Activated CD4-positive, alpha-beta memory T cell treated with anti-CD3 and anti-CD28 coated beads for 36 hours (primary cell): ENCODE measurements around the gene CAMP. TPM values are rescaled to one million over a fixed set of nuclear protein-coding genes. Genes with fewer than 3 reads are reported as not detected.

Source experiments
- CTCF ChIA-PET: fragments of 350-600 bp; sonication (Branson Sonifier 250); formaldehyde crosslinking; loops from one replicate; lab custom pipeline; 2021; ENCODE audit warnings: antibody characterized with exemption, inconsistent platforms; lab: Charles Lee
- POLR2A ChIA-PET: fragments of 350-600 bp; sonication (Branson Sonifier 250); formaldehyde crosslinking; loops from one replicate; lab custom pipeline; 2021; ENCODE audit warnings: antibody characterized with exemption; lab: Charles Lee
- DNase-seq: peaks from one replicate; pipeline ENCODE4 v3.0.0-alpha.2; 2020
- H3K27ac Mint-ChIP-seq: one replicate; pipeline ENCODE4 v1.8.0; 2021; ENCODE audit warnings: mixed read lengths
- H3K27me3 Mint-ChIP-seq: one replicate; pipeline ENCODE4 v1.8.0; 2021; ENCODE audit warnings: mixed read lengths
- H3K36me3 Mint-ChIP-seq: one replicate; pipeline ENCODE4 v1.8.0; 2021; ENCODE audit warnings: mixed read lengths
- H3K4me1 Mint-ChIP-seq: one replicate; pipeline ENCODE4 v1.8.0; 2021; ENCODE audit warnings: low read depth, mixed read lengths
- H3K4me3 Mint-ChIP-seq: one replicate; pipeline ENCODE4 v1.8.0; 2021; ENCODE audit warnings: mild to moderate bottlenecking, mixed read lengths
- H3K9me3 Mint-ChIP-seq: one replicate; pipeline ENCODE4 v1.8.0; 2021; ENCODE audit warnings: mixed read lengths
- intact Hi-C: fragments of 100-400 bp; cut with micrococcal nuclease; formaldehyde crosslinking; loops from one replicate; pipeline ENCODE4 v1.15.1; 2023
- total RNA-seq, 2 experiments: library from RNA; stranded (reverse); gene quantifications; one replicate each; pipeline ENCODE4 v1.2.3, GENCODE V29; 2021

CAMP gene
- total RNA-seq, 2 experiments from 2014 or later = not detected

GRCh38 chr3:48240000-48240963 is 17.0 kb downstream of the CAMP start:
- peak overlapping the region; percentile 92 for H3K27ac Mint-ChIP-seq
- no peak for DNase-seq
- POLR2A ChIA-PET = interaction anchor here (0.8 to 2.7 kb wide), 5 partner anchors 11 to 233 kb away, joined by 3 to 34 read pairs (median 11); partner anchors contain the start of genes CCDC51 and TMA7
- no peaks in the 10 kb centered on the region for H3K36me3 Mint-ChIP-seq
- intact Hi-C loops = no loop called here
- no peaks in the 10 kb centered on the region for H3K27me3 Mint-ChIP-seq
- peak overlapping the region; percentile 88 for H3K4me3 Mint-ChIP-seq
- H3K9me3 Mint-ChIP-seq = no peaks in the 10 kb centered on the region
- CTCF ChIA-PET = interaction anchor here (0.6 to 5.0 kb wide), 11 partner anchors 27 to 395 kb away, joined by 3 to 27 read pairs (median 5); partner anchors contain the start of genes CCDC51, SLC26A6 and TMA7
- H3K4me1 Mint-ChIP-seq = peaks cover 20% of the 10 kb centered on the region

GRCh38 chr3:48241796-48242455 is 18.6 kb downstream of the CAMP start:
- H3K36me3 Mint-ChIP-seq = no peaks in the 10 kb centered on the region
- no peaks in the 10 kb centered on the region for H3K27me3 Mint-ChIP-seq
- H3K4me3 Mint-ChIP-seq = peak overlapping the region; percentile 88

GRCh38 chr3:48243886-48244285 is 20.6 kb downstream of the CAMP start:
- no peak for DNase-seq
- no peak overlapping the region for H3K4me3 Mint-ChIP-seq
- ChIA-PET POLR2A (interaction anchor here (1.3 kb wide), 1 partner anchor 25 kb away, joined by 6 read pairs; no protein-coding TSS in a partner anchor), CTCF (interaction anchor here (1.1 to 5.0 kb wide), 3 partner anchors 25 to 192 kb away, joined by 3 to 26 read pairs (median 4); no protein-coding TSS in a partner anchor)
- H3K9me3 Mint-ChIP-seq = no peaks in the 10 kb centered on the region
- H3K27me3 Mint-ChIP-seq = no peaks in the 10 kb centered on the region
- peak overlapping the region; percentile 14 for H3K27ac Mint-ChIP-seq
- H3K36me3 Mint-ChIP-seq = peaks cover 7% of the 10 kb centered on the region
- H3K4me1 Mint-ChIP-seq = peaks cover 41% of the 10 kb centered on the region
- intact Hi-C loops = no loop called here

More at GRCh38 chr3:48241796-48242455, 18.6 kb downstream of the CAMP start:
- Mint-ChIP-seq H3K4me1 (peaks cover 24% of the 10 kb centered on the region), H3K27ac (peak overlapping the region; percentile 92), H3K9me3 (no peaks in the 10 kb centered on the region)
- DNase-seq = peak; percentile 50
- ChIA-PET CTCF (interaction anchor here (0.7 to 5.0 kb wide), 5 partner anchors 11 to 194 kb away, joined by 3 to 27 read pairs (median 4); no protein-coding TSS in a partner anchor), POLR2A (interaction anchor here (1.0 to 2.7 kb wide), 4 partner anchors 10 to 58 kb away, joined by 4 to 34 read pairs (median 11); no protein-coding TSS in a partner anchor)
- intact Hi-C loops = loop anchor here (1.0 kb wide), 4 partner anchors 26 to 198 kb away; partner anchors contain the start of genes CCDC51, CDC25A, NME6 and TMA7

GRCh38 chr3:48244461-48244860 is 21.2 kb downstream of the CAMP start:
- no peak overlapping the region for H3K27ac Mint-ChIP-seq
- intact Hi-C loops = no loop called here
- ChIA-PET POLR2A (interaction anchor here (1.1 to 1.3 kb wide), 2 partner anchors 24 to 56 kb away, joined by 3 to 6 read pairs; no protein-coding TSS in a partner anchor), CTCF (interaction anchor here (1.1 kb wide), 1 partner anchor 192 kb away, joined by 3 read pairs; no protein-coding TSS in a partner anchor)
- peaks cover 9% of the 10 kb centered on the region for H3K36me3 Mint-ChIP-seq
- H3K9me3 Mint-ChIP-seq = no peaks in the 10 kb centered on the region
- peaks cover 41% of the 10 kb centered on the region for H3K4me1 Mint-ChIP-seq
- no peak for DNase-seq
- H3K27me3 Mint-ChIP-seq = no peaks in the 10 kb centered on the region
- H3K4me3 Mint-ChIP-seq = no peak overlapping the region

GRCh38 chr3:48245136-48245535 is 21.8 kb downstream of the CAMP start:
- no peaks in the 10 kb centered on the region for H3K9me3 Mint-ChIP-seq
- POLR2A ChIA-PET = interaction anchor here (1.1 kb wide), 1 partner anchor 55 kb away, joined by 3 read pairs; no protein-coding TSS in a partner anchor
- peaks cover 11% of the 10 kb centered on the region for H3K36me3 Mint-ChIP-seq
- intact Hi-C loops = no loop called here
- peaks cover 41% of the 10 kb centered on the region for H3K4me1 Mint-ChIP-seq
- no peaks in the 10 kb centered on the region for H3K27me3 Mint-ChIP-seq
- CTCF ChIA-PET = interaction anchor here (1.1 kb wide), 1 partner anchor 191 kb away, joined by 3 read pairs; no protein-coding TSS in a partner anchor
- H3K27ac Mint-ChIP-seq = peak overlapping the region; percentile 19
- DNase-seq = no peak
- H3K4me3 Mint-ChIP-seq = no peak overlapping the region

- intact Hi-C loops = no loop called here
- ChIA-PET CTCF (interaction anchor here (1.7 to 3.3 kb wide), 2 partner anchors 26 to 189 kb away, joined by 5 to 20 read pairs; no protein-coding TSS in a partner anchor), POLR2A (interaction anchor here (1.4 kb wide), 1 partner anchor 21 kb away, joined by 6 read pairs; no protein-coding TSS in a partner anchor)
- DNase-seq = peak; percentile 34
- Mint-ChIP-seq H3K36me3 (peaks cover 19% of the 10 kb centered on the region), H3K27me3 (no peaks in the 10 kb centered on the region), H3K4me3 (peak overlapping the region; percentile 27), H3K9me3 (no peaks in the 10 kb centered on the region), H3K4me1 (peaks cover 36% of the 10 kb centered on the region), H3K27ac (peak overlapping the region; percentile 90)
These were observed 24.1 kb downstream of the CAMP start for GRCh38 chr3:48247401-48247811.

- peak overlapping the region; percentile 64 for H3K27ac Mint-ChIP-seq
- ChIA-PET CTCF (interaction anchor here (0.6 to 3.3 kb wide), 3 partner anchors 25 to 454 kb away, joined by 4 to 20 read pairs (median 5); no protein-coding TSS in a partner anchor), POLR2A (no interaction called here)
- H3K4me1 Mint-ChIP-seq = peaks cover 33% of the 10 kb centered on the region
- DNase-seq = no peak
- intact Hi-C loops = no loop called here
- H3K27me3 Mint-ChIP-seq = no peaks in the 10 kb centered on the region
- no peaks in the 10 kb centered on the region for H3K9me3 Mint-ChIP-seq
- no peak overlapping the region for H3K4me3 Mint-ChIP-seq
- H3K36me3 Mint-ChIP-seq = peaks cover 21% of the 10 kb centered on the region
These were observed 25.0 kb downstream of the CAMP start for GRCh38 chr3:48248095-48248850.

GRCh38 chr3:48256557-48256956 is 33.3 kb downstream of the CAMP start:
- intact Hi-C loops = no loop called here
- no peak overlapping the region for H3K27ac Mint-ChIP-seq
- H3K27me3 Mint-ChIP-seq = no peaks in the 10 kb centered on the region
- no peak overlapping the region for H3K4me3 Mint-ChIP-seq
- no peak for DNase-seq
- CTCF ChIA-PET = interaction anchor here (0.7 kb wide), 1 partner anchor 74 kb away, joined by 3 read pairs; no protein-coding TSS in a partner anchor
- H3K36me3 Mint-ChIP-seq = peaks cover 47% of the 10 kb centered on the region
- H3K9me3 Mint-ChIP-seq = peaks cover 3% of the 10 kb centered on the region
- peaks cover 14% of the 10 kb centered on the region for H3K4me1 Mint-ChIP-seq
- POLR2A ChIA-PET = no interaction called here

GRCh38 chr3:48258530-48258929 is 35.2 kb downstream of the CAMP start:
- ChIA-PET POLR2A (no interaction called here), CTCF (no interaction called here)
- H3K4me3 Mint-ChIP-seq = no peak overlapping the region
- no peaks in the 10 kb centered on the region for H3K27me3 Mint-ChIP-seq
- no peak overlapping the region for H3K27ac Mint-ChIP-seq
- H3K36me3 Mint-ChIP-seq = peaks cover 52% of the 10 kb centered on the region
- no peak for DNase-seq
- peaks cover 3% of the 10 kb centered on the region for H3K9me3 Mint-ChIP-seq
- peaks cover 14% of the 10 kb centered on the region for H3K4me1 Mint-ChIP-seq
- intact Hi-C loops = no loop called here

GRCh38 chr3:48267782-48268181 is 44.5 kb downstream of the CAMP start:
- Mint-ChIP-seq H3K27ac (peak overlapping the region; percentile 89), H3K9me3 (no peaks in the 10 kb centered on the region), H3K4me1 (peaks cover 37% of the 10 kb centered on the region), H3K4me3 (peak overlapping the region; percentile 31), H3K27me3 (no peaks in the 10 kb centered on the region), H3K36me3 (peaks cover 36% of the 10 kb centered on the region)
- peak; percentile 24 for DNase-seq
- CTCF ChIA-PET = interaction anchor here (0.8 to 10.5 kb wide), 11 partner anchors 13 to 290 kb away, joined by 3 to 156 read pairs (median 3); partner anchors contain the start of genes CCDC51, TMA7 and ZNF589
- intact Hi-C loops = loop anchor here (1.0 to 10.0 kb wide), 8 partner anchors 26 to 651 kb away; partner anchors contain the start of genes ARIH2, CCDC51, CDC25A and NME6
- POLR2A ChIA-PET = interaction anchor here (1.0 to 5.1 kb wide), 7 partner anchors 21 to 205 kb away, joined by 4 to 34 read pairs (median 6); partner anchors contain the start of genes CCDC51, CDC25A, NME6 and TMA7
